ENCODE results near the gene CDH23.

DNA sequence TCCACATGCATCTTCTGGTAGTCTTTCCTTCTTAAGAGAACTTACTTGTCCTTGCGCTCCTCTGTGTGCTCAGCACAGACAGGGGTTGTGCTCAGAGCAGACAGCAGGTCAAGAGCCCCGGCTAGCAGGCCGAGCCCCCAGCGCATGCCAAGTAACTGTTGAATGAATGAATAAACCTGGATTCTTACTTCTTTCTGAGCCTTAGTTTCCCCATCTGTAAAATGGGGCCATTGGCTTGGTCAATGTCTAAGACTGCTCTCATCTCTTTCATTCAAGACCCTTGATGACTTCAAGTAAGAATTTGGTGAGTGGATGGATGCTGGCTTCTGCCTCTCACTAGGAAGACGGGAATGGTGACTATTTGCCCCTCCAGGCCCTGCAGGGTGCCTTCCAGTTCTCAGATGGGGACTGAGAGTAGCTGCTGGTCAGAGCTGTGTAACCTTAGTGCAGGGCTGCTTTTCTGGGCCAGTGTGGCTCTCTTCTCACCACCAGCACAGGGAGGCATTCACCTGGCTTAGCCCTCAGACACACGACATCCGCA lies 78.1 kb downstream of the CDH23 start:
- TF ChIP-seq, protein P1, sequence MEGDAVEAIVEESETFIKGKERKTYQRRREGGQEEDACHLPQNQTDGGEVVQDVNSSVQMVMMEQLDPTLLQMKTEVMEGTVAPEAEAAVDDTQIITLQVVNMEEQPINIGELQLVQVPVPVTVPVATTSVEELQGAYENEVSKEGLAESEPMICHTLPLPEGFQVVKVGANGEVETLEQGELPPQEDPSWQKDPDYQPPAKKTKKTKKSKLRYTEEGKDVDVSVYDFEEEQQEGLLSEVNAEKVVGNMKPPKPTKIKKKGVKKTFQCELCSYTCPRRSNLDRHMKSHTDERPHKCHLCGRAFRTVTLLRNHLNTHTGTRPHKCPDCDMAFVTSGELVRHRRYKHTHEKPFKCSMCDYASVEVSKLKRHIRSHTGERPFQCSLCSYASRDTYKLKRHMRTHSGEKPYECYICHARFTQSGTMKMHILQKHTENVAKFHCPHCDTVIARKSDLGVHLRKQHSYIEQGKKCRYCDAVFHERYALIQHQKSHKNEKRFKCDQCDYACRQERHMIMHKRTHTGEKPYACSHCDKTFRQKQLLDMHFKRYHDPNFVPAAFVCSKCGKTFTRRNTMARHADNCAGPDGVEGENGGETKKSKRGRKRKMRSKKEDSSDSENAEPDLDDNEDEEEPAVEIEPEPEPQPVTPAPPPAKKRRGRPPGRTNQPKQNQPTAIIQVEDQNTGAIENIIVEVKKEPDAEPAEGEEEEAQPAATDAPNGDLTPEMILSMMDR (IDR thresholded peaks at IDR 0.05) = no peak
- no peak for TF ChIP-seq POLR2A (IDR thresholded peaks at IDR 0.05)
